ENCODE results near the gene NDUFA7.
A peak's percentile ranks its signal among the peaks of the same experiment; 100 is the strongest.
"Not testable (repeated sequence)": the region's sequence is repeated elsewhere in the genome, so short reads cannot be mapped to it uniquely, and the experiment has no call there.

NDUFA7 gene

DNA sequence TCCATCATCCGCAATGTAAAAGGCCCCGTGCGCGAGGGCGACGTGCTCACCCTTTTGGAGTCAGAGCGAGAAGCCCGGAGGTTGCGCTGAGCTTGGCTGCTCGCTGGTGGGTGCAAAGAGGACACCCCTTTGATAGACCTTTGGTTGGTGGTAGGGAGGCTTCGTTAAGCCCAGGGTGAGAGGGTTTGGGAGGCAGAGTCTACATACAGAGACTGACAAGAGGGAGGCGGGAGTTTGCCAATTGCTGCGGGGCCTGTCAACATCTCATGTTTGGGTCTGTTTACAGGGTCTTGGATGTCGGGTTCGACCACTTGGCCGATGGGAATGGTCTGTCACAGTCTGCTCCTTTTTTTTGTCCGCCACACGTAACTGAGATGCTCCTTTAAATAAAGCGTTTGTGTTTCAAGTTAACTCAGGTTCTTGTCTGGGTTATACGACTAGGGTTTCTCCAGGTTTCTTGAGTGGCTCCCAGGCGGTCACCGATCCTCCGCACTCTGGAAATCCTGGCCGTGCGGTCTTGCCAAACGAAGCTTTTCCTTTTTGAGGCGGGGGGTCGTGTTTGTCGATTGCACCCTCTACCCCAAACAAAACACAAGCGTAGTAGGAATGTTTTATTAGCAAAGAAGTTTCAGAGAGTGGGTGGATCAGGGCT is 937 bp upstream of the NDUFA7 start:
- peak in 1 of 56 donors; percentile 34 for DNase-seq

DNA sequence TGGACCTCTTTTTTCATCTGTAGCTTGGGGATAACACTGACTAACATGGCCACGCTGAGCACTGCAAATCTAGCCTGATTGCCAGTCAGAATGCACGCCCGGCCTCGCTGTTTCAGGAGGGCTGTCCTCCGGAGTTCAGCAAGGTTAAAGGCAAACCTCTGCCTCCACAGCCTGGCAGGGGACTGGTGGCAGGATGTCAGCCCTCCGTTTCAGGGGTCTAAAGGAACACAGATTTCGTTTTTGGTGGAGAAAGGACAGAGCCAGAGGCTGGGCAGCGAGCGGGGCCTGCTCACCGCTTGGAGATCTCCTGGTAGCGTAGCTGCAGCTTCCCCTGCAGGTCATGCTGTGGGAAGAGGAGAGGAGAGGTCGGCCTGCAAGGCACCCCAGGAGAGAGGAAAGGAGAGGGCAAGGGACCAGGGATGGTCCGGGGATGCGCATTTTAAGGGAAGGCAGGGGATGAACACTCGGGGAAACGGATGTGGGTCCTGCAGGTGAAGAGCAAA is 560 bp downstream of the NDUFA7 start:
- DNase-seq = peak in 2 of 56 donors; percentile 36 to 48

DNA sequence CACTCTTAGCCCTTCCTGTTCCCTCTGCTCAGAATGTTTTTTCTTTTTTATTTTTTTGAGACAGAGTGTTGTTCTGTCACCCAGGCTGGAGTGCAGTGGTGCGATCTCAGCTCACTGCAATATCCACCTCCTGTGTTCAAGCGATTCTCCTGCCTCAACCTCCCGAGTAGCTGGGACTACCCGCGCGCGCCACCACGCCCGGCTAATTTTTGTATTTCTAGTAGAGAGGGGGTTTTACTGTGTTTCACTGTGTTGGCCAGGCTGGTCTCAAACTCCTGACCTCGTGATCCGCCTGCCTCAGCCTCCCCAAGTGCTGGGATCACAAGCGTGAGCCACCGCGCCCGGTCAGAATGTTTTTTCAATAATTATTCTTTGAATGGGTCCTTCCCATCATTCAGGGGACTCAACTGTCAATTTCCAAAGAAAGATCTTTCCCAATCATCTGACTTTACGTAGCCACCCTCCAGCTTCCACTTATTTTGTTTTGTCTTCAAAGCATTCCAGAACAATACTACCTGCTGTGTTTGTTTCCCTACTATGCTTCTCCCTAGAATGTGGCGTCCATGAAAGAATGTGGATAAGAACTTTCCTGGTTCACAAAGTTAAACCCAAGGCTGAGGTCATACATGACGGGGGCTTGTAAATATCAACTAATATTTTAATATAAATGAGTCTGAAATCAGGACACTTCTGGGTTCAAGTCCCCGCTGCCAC is 1.2 kb downstream of the NDUFA7 start:
- DNase-seq = no peak

DNA sequence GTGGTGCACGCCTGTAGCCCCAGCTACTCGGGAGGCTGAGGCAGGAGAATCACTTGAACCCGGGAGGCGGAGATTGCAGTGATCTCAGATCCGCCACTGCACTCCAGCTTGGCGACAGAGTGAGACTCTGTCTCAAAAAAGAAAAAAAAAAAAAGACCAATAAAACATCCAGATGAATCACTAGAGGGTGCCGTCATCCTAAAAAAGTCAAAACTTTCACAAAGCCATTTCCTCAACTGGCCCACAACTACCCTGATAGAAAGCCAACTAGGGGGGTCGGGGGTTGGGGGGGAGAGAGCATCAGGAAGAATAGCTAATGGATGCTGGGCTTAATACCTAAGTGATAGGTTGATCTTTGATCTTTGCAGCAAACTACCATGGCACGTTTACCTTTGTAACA is 2.3 kb downstream of the NDUFA7 start:
- DNase-seq = not testable (repeated sequence)

DNA sequence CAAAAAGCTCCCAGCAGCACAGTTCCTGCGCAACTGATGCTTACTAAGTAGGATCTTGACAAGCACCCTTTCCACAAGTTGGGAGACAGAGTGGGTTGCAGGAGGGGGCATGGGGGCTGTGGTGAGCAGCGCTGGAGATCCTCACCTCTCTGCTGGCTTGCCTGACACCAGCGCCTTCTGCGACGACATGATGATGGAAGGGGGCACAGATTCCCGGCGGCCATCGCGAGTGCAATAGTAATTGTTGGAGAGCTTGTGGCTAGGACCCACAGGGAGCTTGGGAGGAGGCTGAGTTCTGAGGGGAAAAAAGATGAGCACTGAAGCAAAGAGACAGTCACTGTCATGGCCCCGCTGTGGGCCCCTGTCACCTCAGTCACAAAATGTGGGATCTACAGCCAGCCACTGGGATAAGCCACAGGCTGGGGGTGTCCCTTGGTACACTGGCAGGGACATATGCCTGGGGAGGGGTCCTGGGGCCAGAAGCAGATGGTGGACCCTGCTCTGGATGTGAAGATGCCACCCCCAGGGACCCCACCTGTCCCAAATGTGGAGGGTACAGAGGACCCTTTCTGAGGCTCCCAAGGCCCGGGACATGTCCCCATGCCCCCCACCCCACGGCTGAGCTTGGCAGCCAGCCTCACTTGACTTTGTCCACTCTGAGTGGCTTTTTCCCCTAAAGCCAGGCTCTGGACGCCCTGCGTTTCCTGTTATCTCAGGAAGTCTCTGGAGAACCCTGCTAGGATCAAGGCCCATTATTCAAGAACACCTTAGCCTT is 4.6 kb downstream of the NDUFA7 start:
- no peak for DNase-seq

DNA sequence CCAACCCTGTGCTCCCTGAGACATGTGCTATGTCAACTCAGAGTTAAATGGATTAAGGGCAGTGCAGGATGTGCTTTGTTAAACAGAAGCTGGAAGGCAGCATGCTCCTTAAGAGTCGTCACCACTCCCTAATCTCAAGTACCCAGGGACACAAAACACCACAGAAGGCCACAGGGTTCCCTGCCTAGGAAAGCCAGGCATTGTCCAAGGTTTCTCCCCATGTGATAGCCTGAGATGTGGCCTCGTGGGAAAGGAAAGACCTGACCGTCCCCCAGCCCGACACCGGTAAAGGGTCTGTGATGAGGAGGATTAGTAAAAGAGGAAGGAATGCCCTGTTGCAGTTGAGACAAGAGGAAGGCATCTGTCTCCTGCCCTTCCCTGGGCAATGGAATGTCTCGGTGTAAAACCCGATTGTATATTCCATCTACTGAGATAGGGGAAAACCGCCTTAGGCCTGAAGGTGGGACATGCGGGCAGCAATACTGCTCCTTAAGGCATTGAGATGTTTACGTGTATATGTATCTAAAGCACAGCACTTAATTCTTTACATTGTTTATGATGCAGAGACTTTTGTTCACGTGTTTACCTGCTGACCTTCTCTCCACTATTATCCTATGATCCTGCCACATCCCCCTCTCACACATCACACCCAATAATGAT is 6.1 kb downstream of the NDUFA7 start:
- DNase-seq = not testable (repeated sequence)

DNA sequence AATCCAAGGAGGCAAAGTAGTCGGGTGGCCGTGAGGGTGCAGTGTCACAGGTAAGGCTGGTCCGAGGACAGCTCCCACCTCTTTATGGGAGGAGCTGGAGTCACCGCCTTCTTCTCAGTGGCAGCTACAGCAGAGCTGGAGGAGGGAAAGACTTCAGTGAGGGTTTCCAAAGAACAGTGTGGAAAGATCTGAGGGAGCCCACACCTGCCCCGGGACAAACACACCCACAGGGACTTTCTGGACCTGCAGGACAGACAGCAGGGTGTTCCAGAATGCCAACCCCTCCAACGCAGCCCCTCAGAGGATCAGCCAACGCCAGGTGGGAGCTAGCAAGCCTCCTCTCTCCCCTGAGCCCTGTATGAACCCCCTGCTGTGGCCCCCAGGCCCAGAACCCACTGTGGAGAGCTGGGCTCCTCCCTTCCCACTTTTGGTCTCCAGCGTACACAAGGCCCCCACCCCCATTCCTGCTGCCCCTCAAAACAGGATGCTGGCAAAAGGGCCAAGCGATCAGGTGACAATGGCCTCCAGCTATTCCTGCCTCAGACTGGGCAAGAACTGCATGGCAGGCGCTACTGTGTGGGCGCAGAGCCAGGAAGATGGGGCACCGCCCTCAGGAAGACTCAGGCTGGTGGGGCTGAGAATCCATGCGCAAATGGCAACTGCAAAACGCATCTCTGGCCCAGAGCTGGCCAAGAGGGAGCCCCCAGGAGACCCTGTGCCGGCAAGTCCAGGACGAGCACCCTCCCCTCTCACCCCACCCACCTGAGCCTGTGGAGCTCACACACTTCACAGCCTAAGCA is 9.5 kb downstream of the NDUFA7 start:
- DNase-seq = no peak

DNA sequence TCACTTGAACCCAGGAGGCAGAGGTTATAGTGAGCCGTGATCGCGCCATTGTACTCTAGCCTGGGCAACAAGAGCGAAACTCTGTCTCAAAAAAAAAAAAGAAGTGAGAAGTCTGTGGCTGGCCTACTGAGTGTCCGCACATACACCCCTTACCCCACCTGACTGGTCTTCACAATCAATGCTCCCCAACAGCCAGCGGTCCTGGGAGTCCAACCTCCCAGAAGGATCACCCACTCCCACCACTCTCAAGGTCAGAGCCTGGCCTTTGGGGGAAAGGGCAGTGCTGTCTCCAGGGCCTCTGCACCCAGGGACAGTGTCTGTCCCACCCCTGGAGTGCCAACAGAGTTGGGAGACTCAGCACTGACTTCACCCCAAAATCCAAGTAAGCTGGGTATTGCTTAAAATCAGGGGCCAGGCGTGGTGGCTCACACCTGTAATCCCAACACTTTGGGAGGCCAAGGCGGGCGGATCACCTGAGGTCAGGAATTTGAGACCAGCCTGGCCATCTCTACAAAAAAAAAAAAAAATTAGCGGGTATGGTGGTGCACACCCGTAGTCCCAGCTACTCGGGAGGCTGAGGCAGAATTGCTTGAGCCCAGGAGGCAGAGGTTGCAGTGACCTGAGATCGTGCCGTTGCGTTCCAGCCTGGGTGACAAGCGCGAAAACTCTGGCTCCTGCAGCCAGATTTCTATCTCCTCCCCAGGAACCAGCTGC is 10.7 kb downstream of the NDUFA7 start:
- no peak for DNase-seq

DNA sequence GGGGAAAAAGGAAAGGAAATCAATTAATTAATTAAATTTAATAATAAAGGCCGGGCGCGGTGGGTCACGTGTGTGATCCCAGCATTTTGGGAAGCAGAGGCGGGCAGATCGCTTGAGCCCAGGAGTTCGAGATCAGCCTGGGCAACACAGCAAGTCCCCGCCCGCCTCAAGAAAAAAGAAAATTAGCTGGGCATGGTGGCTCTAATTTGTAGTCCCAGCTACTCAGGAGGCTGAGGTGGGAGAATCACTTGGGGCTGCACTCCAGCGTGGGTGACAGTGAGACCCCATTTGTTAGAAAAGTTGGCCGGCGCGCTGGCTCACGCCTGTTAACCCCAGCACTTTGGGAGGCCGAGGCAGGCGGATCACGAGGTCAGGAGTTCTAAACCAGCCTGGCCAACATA is 12.3 kb downstream of the NDUFA7 start:
- no peak for DNase-seq

DNA sequence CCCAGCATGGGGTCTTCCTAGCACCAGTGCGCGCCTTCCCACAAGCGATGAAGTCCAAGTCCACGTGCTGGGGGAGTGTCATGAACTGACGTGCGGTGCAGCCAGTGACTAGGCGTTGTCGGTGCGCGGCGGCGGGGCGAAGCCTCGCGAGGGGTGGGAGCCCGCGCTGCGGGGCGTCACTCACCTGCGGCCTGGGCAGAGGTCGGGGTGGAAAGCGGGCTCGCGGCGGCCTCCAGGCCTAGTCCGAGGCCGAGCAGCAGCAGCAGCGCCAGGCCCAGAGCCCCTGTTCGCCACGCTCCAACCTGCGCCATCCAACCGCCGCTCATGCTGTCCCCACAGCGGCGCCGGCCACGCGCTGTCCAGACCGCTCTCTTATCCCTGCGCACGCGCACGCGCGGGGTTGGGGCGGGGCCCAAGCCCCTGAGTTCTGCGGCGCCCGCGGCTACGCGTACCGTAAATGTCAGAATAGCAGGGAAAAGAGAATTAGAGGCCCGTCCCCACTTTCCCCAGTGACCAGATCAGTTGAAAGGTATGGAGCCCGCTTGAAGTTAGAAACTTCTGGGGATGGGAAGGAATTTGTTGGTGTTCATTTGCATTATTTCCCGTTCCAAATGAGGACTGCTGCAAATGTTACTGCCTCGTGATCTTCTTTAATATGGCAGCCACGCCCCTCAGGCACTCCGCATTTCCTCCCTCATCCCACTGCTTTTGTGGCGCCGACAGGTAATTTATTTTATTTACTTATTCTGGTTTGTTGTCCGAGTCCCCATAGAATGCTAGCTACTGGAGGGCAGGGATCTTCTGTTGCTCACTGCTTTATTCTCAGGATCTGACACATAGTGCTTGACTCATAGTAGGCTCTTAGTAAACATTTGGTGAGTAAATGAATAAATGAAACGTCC is 13.0 kb downstream of the NDUFA7 start, which contains the start of gene CD320:
Gene CD320, minus strand, starts transcription at position 394 of the 902 bp plus-strand sequence. Its CDS starts 68 bp downstream, at position 326.
- DNase-seq = peak in 55 of 56 donors; percentile 28 to 94 (median 79)

DNA sequence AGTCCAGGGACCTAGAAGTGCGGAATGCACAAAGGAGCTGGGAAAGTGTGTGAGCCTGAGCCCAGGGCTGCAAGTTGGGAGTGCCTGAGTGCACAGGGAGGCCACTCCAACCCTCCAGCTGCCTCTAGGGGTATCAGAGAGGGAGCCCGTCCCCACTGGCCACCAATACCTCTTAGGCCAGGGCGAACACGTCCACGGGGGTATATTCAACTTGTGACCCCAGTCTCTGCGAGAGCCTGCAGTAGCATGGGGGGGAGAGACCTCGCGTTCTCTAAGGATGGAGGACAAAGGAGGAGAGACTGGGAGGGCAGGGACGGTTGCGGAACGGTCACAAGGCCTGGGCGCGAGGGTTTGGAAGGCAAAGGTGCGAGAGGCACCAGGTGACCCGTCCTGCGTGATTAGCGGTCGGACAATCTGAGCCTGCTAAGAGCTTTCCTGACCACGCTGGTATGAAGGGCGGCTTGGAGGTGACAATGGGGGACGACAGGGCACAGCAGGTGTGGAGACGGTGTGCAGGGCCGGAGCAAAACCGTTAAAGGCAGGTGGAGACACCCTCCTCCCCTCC is 13.7 kb downstream of the NDUFA7 start:
- no peak for DNase-seq

DNA sequence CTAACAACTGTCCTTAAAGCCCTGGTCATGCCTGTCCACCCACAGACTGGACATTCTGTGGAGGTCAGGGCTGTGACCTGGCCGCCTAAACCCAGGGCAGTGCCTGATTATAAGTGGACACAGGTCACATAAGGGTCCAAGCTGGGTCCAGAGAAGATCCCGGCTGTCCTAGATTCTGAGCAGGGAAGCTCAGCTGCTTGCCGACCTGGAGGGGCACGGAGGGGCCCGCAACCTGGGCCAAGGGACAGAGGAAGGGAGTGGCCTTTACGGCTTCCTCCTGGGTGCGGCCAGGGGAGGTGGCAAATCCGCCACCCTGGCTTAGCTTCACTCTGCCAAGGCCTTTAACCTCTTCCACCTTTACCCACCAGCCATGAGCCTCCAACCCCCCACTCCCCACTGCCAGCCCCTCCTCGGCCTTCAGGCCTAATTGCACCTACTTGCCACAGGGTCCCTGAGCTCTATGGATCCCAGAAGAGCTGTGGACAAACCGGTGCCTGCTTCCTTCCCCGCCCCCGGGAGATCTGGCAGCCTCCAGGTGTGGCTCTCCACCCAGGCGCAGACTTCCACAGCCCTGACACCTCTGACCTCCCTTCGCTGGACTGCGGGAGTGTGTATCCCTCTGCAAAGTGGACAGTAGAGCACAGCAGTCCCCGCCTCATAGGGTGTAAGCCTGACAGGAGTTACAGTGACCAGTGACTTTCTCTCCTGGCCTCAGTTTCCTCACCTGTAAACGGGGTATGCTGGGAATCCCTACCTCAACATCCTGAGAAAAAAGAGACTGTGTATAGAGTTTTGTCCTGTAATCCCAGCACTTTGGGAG is 14.7 kb downstream of the NDUFA7 start:
- DNase-seq = no peak

DNA sequence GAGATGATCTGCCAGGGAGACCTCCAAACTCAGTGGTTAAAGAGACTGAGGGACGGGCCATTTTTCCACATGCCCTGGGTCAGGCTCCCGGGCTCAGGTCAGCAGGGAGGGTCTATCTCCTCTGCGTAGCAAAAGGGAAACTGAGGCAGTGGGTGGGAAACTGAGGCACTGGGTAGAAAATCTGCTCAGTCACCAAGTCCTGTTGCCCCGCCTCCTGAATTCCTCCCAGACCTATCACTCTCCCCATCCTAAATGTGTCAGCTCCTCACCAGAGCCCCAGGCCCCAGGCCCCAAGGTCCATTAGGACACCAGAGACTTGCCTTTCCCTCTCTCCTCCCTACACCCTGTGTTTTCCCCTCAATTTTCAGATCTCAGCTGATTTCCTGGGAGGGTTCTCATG is 15.4 kb downstream of the NDUFA7 start:
- no peak for DNase-seq

DNA sequence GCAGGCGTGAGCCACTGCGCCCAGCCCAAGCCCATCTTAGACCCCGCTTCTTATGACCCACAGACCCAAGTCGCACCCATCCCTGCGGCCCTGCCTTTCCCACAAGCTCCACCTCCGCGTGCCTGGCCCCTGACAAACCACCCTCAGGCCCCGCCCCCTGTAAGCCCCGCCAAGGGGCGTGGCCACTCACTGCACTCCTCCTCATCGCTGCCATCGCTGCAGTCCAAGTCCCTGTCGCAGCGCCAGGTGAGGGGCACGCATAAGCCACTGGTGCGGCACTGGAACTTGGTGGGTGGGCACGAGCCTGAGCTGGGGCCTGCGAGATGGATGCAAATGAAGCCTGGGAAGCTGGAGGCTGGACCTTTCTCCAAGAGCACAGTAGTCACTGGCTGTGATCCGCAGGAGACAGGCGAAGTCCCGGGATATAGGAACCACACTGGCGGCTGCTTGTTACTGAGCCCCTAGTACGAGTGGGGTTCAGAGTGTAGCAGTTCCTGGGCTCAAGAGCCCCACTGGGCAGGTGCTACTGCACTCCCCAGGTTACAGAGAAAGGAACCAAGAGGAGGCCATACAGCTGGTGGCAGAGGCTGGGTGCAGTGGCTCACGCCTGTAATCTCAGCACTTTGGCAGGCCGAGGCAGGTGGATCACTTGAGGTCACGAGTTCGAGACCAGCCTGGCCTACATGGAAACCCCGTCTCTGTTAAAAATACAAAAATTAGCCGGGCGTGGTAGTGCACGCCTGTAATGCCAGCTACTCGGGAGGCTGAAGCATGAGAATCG is 16.1 kb downstream of the NDUFA7 start:
- DNase-seq = no peak

DNA sequence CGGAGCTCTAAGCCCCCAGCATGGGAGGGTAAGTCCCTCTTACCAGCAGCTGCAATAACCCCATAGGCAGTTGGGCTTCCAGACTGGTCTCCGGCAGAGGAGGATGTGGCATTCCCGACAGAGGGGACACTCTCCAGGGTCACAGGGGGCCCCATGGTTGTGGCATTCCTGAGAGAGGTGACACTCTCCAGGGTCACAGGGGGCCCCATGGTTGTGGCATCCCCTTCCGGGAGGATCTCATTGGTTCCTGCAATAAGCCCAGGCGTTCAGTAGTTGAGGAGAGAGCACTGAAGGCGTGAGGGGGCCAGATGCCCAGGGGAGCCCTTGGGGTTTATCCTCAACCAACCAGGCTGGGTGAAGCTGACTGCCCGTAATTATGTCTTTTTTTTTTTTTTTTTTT is 18.4 kb downstream of the NDUFA7 start:
- DNase-seq = no peak

DNA sequence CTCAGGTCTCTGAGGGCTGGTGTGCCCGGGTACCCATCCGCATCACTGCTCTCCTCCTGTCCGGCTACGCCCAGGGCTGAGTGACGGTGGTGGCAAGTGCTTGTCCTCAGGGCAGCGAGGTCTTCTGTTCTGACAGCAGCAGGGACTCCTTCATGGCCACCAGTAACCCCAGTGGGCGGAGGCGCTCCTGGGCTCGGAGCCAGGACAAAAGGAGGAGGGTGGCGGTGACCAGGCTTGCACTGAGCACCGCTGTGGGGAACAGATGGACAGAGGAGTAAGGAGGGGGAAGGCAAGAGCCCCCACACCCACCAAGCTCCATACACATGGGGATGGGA is 18.9 kb downstream of the NDUFA7 start:
- peak in 2 of 56 donors; percentile 5 to 6 for DNase-seq

DNA sequence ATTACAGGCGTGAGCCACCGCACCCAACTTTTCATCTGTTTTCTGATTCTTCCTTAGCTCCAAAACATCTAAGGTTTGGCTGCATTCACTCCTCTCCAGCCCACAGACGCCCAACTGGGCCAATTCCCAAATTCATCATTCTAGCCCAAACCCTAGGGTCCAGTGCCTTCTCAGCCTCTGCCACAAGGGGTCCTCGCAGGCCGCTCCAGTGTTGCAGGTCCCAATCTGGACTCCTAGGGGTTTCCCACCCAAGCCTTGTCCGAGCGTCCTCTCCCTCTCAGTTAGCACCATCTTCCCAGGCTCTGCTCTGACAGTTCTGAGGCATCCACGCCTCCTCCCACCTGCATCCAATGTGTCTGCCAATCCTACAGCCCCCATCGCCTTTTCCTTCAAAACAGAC is 29.8 kb downstream of the NDUFA7 start:
- DNase-seq = not testable (repeated sequence)

Data from amygdala (tissue), 56 donors.